ENCODE data around the gene RTN4R.

DNA sequence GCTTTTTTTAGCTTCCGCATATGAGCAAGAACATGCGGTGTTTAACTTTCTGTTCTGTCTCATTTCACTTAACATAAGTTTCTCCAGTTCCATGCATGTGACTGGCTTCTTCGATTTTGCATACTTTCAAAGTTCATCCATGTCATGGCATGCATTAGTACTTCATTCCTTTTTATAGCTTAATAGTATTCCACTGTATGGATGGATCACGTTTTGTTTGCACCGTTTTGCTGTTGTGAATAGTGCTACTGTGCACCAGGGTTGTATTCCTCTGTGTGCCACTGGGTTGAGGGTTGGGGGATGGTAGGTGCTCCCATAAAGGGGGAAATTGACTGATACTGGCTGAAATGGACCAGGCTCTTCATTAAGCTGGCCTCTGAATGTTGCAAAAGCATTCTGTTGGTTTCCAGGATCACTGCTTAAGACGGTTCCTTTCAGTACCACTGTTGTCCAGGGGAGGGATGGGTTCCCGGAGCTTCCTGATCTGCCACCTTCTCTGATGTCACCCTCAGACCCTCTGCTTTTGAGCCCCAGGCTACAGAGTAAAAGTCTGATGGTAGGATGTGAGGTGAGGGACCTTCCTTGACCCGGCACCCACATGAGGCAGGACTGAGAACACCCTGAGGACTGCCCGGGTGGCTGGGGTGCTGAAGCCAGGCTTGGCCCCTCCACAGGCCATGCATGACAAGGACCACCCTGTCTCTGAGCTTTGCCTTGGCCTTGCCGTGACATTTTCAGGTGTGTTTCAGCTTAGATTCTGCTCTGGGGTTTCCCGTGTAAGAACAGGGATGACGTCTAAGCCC, 27.3 kb upstream of the RTN4R start:
- TF ChIP-seq, protein P1, sequence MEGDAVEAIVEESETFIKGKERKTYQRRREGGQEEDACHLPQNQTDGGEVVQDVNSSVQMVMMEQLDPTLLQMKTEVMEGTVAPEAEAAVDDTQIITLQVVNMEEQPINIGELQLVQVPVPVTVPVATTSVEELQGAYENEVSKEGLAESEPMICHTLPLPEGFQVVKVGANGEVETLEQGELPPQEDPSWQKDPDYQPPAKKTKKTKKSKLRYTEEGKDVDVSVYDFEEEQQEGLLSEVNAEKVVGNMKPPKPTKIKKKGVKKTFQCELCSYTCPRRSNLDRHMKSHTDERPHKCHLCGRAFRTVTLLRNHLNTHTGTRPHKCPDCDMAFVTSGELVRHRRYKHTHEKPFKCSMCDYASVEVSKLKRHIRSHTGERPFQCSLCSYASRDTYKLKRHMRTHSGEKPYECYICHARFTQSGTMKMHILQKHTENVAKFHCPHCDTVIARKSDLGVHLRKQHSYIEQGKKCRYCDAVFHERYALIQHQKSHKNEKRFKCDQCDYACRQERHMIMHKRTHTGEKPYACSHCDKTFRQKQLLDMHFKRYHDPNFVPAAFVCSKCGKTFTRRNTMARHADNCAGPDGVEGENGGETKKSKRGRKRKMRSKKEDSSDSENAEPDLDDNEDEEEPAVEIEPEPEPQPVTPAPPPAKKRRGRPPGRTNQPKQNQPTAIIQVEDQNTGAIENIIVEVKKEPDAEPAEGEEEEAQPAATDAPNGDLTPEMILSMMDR (IDR thresholded peaks at IDR 0.05): no peak
- no peak for TF ChIP-seq POLR2A (IDR thresholded peaks at IDR 0.05)

All from lower leg skin (tissue), 3 donors.